Activated effector memory CD4-positive, alpha-beta T cell treated with Interleukin-2 at 50 U/mL for 16 hours (primary cell): ENCODE results near the gene CYP2D6.
"Not testable (repeated sequence)": the region's sequence is repeated elsewhere in the genome, so short reads cannot be mapped to it uniquely, and the experiment has no call there.

Source experiments
- DNase-seq: peaks from one replicate; pipeline ENCODE4 v3.0.0-alpha.2; 2020

CYP2D6 gene

DNA sequence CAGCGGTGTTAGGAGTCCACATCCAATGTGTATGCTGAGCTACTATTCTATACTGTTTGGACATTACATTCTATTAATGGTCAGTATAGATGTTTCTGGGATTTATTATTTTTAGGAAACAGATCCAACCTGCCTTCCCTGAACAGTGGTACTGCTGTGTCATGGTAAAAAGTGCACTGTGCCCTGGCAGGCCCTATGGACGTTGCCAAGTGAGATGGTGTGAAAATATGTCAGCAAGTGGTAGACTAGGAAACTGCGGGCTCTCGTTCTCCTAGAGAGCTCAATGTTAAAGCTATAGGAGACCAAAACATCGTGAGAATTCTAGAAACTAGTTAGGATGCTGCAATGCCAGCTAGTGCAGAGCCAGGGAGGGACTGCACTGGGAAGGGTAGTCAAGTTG lies 26.0 kb upstream of the CYP2D6 start:
- DNase-seq: no peak

DNA sequence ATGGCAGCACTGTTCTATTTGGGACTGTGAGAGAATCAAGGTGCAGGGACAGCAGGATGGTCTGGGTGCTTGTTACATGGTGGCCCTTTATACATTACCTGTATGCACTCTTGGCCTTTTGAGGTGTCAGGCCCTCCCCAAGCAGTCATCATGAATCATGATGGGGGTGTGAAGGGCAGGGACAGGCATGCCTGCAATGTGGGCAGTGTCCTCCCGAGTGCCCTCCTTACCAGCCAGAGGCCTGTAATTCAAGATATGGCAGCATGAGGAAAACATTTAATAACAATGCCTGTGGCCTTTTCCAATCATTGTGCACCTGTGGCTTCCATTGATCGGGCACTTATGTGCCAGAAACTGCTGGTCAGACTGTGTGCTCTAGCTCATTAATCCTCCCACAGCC lies 25.5 kb upstream of the CYP2D6 start:
- DNase-seq: no peak

DNA sequence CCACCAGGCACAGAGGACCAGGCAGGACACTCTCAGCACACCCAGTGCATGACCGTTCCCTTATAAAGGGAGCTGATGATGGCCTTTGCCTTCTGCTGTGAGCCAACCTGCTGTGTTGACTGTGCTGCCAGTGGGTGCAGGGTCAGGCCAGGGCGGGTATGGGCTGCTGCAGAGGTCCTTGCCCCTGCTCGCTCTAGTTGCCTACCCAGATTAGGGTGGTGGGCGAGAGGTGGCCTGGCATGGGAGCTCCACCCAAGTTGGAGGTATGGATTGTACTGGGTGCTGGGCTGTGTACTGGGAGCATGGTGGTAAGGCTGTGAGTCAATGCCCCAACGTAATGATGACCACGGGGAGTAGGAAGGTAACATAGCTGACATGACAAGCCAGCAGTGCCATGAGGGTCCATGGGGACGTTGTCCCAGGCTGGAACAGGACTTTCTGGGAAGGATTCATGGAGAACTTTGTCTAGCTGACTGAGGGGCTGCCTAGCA lies 24.5 kb upstream of the CYP2D6 start:
- no peak for DNase-seq

DNA sequence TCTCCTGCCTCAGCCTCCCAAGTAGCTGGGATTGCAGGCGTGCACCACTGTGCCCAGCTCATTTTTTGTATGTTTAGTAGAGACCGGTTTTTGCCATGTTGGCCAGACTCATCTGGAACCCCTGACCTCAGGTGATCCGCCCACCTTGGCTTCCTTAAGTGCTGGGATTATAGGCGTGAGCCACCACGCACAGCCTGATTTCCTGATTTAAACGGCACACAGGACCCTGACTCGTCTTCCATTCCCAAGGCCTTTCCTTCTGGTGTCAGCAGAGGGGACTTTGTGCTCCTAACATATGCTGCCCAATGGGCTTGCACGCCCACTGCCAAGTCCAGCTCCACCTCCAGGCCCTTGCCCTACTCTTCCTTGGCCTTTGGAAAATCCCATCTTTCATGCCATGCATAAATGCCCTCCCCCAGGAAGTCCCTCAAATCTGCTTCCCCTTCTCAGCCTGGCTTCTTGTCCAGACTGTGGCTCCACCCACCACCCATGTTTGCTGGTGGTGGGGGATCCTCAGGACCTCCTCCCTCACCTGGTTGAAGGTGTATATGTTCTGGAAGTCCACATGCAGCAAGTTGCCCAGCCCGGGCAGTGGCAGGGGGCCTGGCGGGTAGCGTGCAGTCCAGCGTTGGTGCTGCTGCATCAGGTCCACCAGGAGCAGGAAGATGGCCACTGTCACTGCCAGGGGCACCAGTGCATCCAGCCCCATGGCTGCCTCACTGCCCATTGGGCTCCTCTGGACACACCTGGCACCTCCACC lies 23.9 kb upstream of the CYP2D6 start:
- no peak for DNase-seq

DNA sequence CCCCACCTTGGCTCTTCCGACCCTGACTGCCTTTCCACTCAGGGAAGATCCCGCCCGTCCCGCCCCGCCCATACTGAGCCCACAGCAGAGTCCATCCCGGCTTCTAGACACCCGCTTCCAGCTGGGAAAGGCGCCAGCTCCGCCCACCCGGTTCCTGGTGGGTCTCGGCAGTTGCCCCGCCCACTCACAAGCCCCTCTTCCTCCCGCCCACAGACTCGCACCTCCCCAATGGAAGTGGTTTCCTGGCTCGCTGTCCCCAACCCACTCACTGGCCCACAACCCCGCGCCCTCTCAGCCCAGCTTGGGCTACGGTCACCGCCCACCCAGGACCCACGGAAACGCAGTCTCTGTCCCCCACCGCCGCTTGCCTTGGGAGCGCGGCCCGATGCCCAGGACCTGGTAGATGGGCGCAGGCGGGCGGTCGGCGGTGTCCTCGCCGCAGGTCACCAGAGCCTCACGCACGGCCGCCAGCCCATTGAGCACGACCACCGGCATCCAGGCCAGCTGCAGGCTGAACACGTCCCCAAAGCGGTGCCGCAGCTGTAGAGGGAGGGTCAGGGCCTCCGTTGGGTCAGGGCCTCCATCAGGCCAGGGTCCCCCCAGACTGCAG lies 22.2 kb upstream of the CYP2D6 start:
- DNase-seq: no peak

DNA sequence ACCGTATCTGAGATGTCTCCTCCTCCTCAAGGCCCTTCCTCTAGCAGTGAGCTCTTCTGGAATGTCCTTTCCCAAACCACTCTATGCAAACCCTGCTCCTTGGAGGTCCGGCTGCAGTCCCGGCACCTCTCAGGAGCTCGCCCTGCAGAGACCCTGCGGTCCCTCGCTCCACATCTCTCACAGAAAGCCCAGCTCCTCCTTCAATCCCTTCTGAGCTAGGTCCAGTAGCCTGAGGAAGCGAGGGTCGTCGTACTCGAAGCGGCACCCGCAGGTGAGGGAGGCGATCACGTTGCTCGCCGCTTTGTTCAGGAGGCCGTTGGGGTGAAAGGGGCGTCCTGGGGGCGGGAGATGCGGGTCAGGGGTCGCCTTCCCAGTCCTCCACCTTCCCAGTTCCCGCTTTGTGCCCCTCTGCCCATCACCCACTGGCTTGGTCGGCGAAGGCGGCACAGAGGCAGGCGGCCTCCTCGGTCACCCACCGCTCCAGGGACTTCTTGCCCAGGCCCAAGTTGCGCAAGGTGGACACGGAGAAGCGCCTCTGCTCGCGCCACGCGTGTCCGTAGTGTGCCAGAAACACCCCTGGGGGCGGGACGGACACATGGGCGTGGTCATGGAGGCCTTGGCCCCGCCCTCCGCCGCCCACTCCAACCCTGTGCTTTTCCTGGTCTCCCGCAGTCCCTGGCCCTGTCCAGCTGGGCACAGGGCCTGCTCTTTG lies 21.5 kb upstream of the CYP2D6 start:
- no peak for DNase-seq

DNA sequence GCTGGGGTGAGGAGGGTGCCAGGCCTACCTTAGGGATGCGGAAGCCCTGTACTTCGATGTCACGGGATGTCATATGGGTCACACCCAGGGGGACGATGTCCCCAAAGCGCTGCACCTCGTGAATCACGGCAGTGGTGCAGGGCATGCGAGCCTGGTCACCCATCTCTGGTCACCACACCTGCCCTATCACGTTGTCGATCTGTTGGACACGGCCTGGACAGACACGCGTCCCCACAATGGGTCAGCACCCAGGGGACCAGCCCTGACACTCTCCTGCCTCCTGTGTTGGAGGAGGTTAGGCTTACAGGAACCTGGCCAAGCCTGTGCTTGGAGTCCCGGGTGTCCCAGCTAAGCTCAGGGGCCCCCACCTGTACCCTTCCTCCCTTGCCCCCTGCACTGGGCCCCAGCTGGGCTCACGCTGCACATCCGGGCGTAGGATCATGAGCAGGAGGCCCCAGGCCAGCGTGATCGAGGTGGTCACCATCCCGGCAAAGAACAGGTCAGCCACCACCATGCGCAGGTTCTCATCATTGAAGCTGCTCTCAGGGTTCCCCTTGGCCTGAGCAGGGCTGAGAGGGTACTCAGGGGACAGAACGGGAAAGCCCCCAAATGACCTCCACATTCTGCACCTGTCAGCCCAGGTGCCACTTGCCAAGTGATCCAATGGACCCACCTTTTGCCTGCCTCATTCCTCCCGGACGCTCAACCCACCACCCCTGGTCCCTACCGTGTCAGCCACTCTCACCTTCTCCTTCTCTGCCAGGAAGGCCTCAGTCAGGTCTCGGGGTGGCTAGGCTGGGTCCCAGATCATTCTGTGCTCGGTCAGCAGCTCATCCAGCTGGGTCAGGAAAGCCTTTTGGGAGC lies 20.3 kb upstream of the CYP2D6 start:
- DNase-seq: no peak

DNA sequence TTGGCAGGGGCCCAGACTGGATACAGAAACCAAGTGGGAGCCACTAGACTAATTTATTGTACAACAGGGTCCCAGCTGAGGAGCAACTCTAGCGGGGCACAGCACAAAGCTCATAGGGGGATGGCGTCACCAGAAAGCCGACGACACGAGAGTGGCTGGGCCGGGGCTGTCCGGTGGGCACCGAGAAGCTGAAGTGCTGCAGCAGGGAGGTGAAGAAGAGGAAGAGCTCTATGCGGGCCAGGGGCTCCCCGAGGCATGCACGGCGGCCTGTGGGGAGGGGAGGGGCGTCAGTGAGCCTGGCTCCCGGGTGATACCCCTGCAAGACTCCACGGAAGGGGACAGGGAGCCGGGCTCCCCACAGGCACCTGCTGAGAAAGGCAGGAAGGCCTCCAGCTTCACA lies 19.2 kb upstream of the CYP2D6 start:
- DNase-seq: not testable (repeated sequence)

DNA sequence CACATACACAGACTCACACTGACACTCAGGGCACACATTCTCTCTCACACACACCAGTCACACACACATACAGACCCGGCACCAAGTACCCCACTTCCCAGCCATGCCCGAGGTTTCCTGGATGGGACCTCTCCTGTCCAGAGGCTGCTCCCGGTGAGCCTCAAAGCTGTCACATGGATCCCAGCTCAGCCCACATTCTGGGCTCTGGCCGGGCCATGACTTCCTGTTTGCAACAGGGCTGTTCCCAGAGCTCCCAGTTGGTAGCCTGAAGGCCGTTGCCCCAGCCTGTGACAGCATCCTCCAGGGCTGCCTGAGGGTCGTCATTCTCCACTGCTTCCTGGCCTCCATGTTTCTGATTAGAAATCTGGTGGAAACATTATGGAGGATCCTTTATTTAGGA lies 14.6 kb upstream of the CYP2D6 start:
- DNase-seq: no peak

DNA sequence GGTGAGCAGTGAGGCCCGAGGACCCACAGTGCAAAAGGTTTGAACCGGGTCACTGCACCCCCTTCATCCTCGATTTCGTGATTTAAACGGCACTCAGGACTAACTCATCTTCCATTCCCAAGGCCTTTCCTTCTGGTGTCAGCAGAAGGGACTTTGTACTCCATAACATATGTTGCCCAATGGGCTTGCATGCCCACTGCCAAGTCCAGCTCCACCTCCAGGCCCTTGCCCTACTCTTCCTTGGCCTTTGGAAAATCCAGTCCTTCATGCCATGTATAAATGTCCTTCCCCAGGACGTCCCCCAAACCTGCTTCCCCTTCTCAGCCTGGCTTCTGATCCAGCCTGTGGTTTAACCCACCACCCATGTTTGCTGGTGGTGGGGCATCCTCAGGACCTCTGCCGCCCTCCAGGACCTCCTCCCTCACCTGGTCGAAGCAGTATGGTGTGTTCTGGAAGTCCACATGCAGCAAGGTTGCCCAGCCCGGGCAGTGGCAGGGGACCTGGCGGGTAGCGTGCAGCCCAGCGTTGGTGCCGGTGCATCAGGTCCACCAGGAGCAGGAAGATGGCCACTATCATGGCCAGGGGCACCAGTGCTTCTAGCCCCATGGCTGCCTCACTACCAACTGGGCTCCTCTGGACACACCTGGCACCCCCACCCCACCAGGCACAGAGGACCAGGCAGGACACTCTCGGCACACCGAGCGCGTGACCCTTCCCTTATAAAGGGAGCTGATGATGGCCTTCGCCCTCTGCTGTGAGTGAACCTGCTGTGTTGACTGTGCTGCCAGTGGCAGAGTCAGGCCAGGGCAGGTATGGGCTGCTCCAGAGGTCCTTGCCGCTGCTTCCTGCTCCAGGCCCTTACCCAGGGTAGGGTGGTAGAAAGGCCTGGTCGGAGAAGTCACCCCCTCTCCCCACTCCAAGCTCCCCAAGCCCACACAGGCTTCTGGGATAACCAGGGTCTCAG lies 13.5 kb upstream of the CYP2D6 start:
- not testable (repeated sequence) for DNase-seq

DNA sequence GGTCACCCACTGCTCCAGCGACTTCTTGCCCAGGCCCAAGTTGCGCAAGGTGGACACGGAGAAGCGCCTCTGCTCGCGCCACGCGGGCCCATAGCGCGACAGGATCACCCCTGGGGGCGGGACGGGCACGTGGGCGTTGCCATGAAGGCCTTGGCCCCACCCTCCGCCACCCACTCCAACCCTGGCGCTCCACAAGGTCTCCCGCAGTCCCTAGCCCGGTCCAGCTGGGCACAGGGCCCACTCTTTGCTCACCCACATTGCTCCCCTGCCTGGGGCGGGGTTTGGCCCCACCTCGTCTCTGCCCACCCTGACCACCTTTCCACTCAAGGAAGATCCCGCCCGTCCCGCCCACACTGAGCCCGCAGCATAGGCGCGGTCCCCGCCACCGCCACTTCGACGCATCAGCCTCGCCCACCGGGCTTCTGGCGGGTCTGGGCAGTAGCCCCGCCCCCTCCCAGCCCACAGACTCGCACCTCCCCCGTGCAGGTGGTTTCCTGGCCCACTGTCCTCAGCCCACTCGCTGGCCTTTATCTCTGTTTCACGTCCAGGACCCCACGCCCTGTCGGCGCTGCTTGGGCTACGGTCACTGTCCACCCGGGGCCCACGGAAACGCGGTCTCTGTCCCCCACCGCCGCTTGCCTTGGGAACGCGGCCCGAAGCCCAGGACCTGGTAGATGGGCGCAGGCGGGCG lies 12.3 kb upstream of the CYP2D6 start:
- DNase-seq: no peak

DNA sequence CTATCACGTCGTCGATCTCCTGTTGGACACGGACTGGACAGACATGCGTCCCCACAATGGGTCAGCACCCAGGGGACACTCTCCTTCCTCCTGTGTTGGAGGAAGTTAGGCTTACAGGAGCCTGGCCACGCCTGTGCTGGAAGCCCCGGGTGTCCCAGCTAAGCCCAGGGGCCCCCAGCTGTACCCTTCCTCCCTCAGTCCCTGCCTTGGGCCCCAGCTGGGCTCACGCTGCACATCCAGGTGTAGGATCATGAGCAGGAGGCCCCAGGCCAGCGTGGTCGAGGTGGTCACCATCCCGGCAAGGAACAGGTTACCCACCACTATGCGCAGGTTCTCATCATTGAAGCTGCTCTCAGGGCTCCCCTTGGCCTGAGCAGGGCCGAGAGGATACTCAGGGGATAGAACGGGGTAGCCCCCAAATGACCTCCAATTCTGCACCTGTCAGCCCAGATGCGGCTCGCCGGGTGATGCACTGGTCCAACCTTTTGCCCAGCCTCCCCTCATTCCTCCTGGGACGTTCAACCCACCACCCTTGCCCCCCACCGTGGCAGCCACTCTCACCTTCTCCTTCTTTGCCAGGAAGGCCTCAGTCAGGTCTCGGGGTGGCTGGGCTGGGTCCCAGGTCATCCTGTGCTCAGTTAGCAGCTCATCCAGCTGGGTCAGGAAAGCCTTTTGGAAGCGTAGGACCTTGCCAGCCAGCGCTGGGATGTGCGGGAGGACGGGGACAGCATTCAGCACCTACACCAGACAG lies 10.9 kb upstream of the CYP2D6 start:
- not testable (repeated sequence) for DNase-seq

DNA sequence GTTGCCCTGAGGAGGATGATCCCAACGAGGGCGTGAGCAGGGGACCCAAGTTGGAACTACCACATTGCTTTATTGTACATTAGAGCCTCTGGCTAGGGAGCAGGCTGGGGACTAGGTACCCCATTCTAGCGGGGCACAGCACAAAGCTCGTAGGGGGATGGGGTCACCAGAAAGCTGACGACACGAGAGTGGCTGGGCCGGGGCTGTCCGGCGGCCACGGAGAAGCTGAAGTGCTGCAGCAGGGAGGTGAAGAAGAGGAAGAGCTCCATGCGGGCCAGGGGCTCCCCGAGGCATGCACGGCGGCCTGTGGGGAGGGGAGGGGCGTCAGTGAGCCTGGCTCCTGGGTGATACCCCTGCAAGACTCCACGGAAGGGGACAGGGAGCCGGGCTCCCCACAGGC lies 9.5 kb upstream of the CYP2D6 start:
- DNase-seq: not testable (repeated sequence)

DNA sequence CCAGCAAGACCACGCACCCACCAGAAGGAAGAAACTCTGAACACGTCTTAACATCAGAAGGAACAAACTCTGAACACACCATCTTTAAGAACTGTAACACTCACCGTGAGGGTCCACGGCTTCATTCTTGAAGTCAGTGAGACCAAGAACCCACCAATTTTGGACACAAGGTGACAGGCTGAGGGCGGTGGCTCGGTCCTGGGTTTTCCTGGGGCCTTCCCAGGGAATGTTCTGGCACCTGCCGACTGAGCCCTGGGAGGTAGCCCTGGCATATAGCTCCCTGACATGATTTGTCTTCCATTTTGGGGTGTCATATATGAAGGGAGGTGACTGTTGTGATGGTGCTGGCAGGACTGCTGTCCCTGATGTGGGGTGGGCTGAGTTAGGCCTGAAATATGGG lies 8.9 kb upstream of the CYP2D6 start:
- not testable (repeated sequence) for DNase-seq

DNA sequence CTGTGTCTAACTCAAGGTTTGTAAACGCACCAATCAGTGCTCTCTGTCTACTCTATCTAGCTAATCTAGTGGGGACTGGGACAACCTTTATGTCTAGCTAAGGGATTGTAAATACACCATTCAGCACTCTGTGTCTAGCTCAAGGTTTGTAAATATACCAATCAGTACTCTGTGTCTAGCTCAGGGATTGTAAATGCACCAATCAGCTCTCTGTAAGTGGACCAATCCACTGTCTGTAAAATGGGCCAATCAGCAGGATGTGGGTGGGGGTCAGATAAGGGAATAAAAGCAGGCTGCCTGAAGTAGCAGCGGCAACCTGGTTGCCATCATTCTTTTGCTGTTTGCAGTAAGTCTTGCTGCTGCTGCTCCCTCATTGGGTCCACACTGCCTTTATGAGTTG lies 8.4 kb upstream of the CYP2D6 start:
- no peak for DNase-seq

DNA sequence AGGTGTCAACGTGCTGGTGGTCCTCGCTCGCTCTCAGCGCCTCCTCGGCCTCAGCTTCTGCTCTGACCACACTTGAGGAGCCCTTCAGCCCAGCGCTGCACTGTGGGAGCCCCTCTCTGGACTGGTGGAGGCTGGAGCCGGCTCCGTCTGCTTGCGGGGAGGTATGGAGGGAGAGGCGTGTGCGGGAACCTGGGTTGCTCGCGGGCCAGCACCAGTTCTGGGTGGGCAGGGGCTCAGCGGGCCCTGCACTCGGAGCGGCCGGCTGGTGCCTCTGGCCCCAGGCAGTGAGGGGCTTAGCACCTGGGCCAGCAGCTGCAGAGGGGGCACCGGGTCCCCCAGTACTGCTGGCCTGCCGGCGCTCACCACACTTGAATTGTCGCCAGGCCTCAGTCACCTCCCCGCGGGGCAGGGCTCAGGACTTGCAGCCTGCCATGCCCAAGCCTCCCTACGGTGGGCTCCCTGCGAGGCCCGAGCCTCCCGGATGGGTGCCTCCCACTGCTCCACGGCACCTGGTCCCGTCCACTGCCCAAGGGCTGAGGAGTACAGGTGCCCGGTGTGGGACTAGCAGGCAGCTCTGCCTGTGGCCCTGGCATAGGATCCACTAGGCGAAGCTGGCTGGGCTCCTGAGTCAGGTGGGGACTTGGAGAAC lies 7.6 kb upstream of the CYP2D6 start:
- DNase-seq: no peak

DNA sequence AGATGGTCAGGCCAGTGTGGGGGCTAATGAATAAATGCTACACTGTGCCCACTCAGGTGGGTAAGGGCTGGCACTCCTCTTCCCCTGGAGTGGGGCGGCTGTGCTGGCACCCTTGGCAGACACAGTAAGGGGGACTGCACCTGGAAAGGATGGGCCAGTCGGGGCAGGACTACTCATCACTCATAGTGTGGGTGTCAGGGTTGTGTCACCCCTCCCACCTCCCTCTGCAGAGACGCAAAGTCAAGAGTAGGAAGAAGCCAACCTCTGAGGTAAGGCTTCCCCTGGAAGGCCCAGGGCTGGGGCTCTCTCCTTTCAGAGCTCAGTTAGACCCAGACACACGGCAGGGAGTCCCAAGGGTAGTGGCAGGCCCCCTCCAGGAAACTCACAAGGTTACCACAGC lies 5.1 kb upstream of the CYP2D6 start:
- not testable (repeated sequence) for DNase-seq

DNA sequence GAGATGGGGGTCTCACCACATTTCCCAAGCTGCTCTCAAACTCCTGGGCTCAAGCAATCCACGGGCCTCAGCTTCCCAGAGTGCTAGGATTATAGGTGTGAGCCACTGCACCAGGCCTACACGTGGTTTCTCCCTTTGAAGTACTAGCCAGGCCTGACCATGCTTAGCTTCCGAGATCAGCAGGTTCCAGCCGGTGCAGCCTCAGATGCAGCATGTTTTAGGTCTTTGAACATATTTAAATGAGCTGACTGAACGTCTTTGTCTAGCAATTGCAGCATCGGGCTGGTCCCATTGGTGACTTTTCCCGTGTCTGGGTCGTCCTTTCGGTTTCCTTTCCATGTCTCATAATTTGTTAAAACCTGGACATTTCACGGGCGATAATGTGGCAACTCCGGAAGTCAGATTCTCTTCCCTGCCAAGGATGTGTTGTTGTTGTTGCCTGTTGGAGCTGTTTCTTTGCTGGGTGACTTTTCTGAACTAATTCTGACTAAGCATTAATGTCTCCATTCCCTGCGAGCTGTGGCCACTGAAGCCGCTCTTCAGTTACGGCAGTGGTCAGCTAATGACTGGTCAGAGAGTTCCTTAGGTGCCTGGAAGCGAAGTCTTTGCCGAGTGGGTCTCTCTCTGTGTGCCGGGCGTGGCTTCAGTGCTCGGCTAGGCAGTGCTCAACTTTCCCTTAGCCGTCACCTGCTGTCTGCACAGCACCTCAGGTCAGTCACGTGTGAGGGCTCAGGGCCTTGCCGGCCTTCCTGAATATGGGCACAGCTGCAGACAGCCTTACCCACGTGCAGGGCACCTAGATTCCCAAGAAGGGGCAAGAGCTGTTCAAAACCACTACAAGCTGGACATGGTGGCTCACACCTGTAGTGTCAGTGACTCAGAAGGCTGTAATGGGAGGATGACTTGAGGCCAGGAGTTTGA lies 3.8 kb upstream of the CYP2D6 start:
- DNase-seq: no peak

DNA sequence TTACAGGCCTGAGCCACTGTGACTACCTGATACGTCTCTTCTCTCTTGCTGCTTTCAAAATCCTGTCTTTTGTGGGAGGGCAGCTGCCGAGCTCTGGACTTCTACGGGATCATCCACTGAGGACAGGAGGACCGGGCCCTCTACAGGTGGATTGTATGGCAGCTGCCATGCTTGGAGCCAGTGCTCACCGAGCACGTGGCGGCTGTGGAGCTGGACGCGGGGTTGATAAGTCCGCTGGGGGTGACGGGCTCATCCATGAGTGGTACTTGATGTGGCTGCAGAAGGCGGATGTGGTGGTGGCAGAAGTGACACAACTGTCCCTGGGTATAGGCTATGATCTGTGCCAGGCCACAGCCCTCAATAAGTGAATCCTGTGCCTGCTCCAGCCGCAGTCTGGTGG lies 1.8 kb upstream of the CYP2D6 start:
- no peak for DNase-seq
